GM12878 (cell line): ENCODE measurements around the gene TK2. TPM values are rescaled to one million over a fixed set of nuclear protein-coding genes. Genes with fewer than 3 reads are reported as not detected.
A peak's percentile ranks its signal among the peaks of the same experiment; 100 is the strongest.

ENCODE experiments used
- ATF3 ChIP-seq: IDR thresholded peaks from 2 replicates; pipeline ENCODE4 v1.6.1; 2011; ENCODE audit warnings: low read depth, mild to moderate bottlenecking, low read length, moderate library complexity, borderline replicate concordance; ENCODE audit errors: extremely low read depth
- BCL3 ChIP-seq: IDR thresholded peaks from 2 replicates; pipeline ENCODE4 v1.6.1; 2011; ENCODE audit warnings: borderline replicate concordance, low read depth, mild to moderate bottlenecking, moderate library complexity, low read length; ENCODE audit not compliant: insufficient read depth, poor library complexity, severe bottlenecking
- HDAC6 ChIP-seq: fragments of 200-600 bp; sonication (generic); IDR thresholded peaks from one replicate; pipeline ENCODE4 v1.8.0; 2017; ENCODE audit warnings: antibody characterized with exemption; ENCODE audit not compliant: unreplicated experiment
- HSF1 ChIP-seq: fragments of 150-350 bp; IDR thresholded peaks from 2 replicates; pipeline ENCODE4 v1.6.1; 2014; ENCODE audit warnings: mild to moderate bottlenecking, low read depth, low read length
- IKZF1 ChIP-seq: fragments of 450-650 bp; conservative IDR thresholded peaks from 2 replicates; pipeline ENCODE4 v1.6.1; 2017; ENCODE audit warnings: antibody characterized with exemption, mild to moderate bottlenecking
- JUNB ChIP-seq: IDR thresholded peaks from 2 replicates; pipeline ENCODE4 v1.6.1; 2016; ENCODE audit warnings: antibody characterized with exemption, mild to moderate bottlenecking
- MAX ChIP-seq: IDR thresholded peaks from 2 replicates; pipeline ENCODE4 v1.6.1; 2012; ENCODE audit warnings: low read depth, low read length, improper control_type of control experiment
- RFX5 ChIP-seq: IDR thresholded peaks from 2 replicates; pipeline ENCODE4 v1.6.1; 2011; ENCODE audit warnings: low read depth, low read length, improper control_type of control experiment
- TCF3 ChIP-seq: IDR thresholded peaks from 2 replicates; pipeline ENCODE4 v1.6.1; 2012; ENCODE audit warnings: low read depth, mild to moderate bottlenecking, low read length, borderline replicate concordance; ENCODE audit not compliant: insufficient read depth
- polyA plus RNA-seq, 11 experiments: library from polyadenylated mRNA; depleted of rRNA in 4 of 11; unstranded in 6 of 11; stranded (reverse) in 5 of 11; fragments of >200 nt; fragmentation: Nextera tagmentation in 4 of 11; fragmentation: Illumina TruSeq in 1 of 11; extraction: Ambion mirVana in 4 of 11; extraction: Trizol in 1 of 11; gene quantifications; 1 replicate in 1 of 11; 2 replicates in 10 of 11; pipeline versions ENCODE4 v1.2.1 to v1.2.3, GENCODE V29; 2011 to 2016; ENCODE audit warnings: inconsistent platforms in 2 of 11, missing spikeins in 2 of 11, low read depth in 1 of 11
- total RNA-seq, 4 experiments: library from RNA; depleted of rRNA in 3 of 4; stranded (reverse); fragments of >200 nt in 3 of 4; fragmentation: Illumina TruSeq in 1 of 4; extraction: Trizol in 1 of 4; gene quantifications; 2 replicates each; pipeline versions ENCODE4 v1.2.1 to v1.2.3, GENCODE V29; 2013 to 2021

TK2 gene
- total and polyA plus RNA-seq, 10 of the 15 experiments (the other 5 are each of a cell fraction or from before 2014, with no cell fraction given) = 1.3 to 12.4 (median 3.0) TPM

- TF ChIP-seq HSF1 (no peak), IKZF1 (peak; percentile 100), ATF3 (no peak), RFX5 (no peak), MAX (peak; percentile 88), BCL3 (no peak), TCF3 (peak; percentile 24; the same call in 1 of the 2 replicates), HDAC6 (no peak), JUNB (no peak)
Observed at GRCh38 chr16:66552286-66553177, 2.6 kb upstream of the TK2 start, which contains the start of gene CKLF (continued).
